Pancreas (tissue), 10 donors: Measurements from ENCODE around the gene CLIC1. TPM values are rescaled to one million over a fixed set of nuclear protein-coding genes. Genes with fewer than 3 reads are reported as not detected.

Experiments used
- ATAC-seq, 4 donors: fragments of 200-7000 bp; cut with Tn5 transposase; one replicate each; pipeline versions ENCODE4 v1.8.0 to v1.9.1; 2020; ENCODE audit warnings: mild to moderate bottlenecking in 4 of 4, moderate library complexity in 4 of 4
- DNase-seq, 6 donors: peaks; one replicate each; pipeline ENCODE4 v3.0.0-alpha.2; 2020
- FAIRE-seq: peaks from 2 replicates; lab custom pipeline; 2012; peaks lifted over from hg19 to GRCh38; lab: Jason Lieb, UNC
- H3K27ac ChIP-seq, 4 donors: fragments of 200-600 bp; sonication (generic); 1 replicate in 3 of 4; 2 replicates in 1 of 4; pipeline versions ENCODE4 v1.5.0 to v1.8.0; 2020
- H3K27me3 ChIP-seq, 4 donors: fragments of 200-600 bp; one replicate each; pipeline ENCODE4 v1.8.0; 2021
- H3K36me3 ChIP-seq, 3 donors: fragments of 200-600 bp; sonication (generic) in 1 of 3; one replicate each; pipeline versions ENCODE4 v1.5.0 to v1.8.0; 2020 to 2021
- H3K4me1 ChIP-seq, 3 donors: fragments of 200-600 bp; one replicate each; pipeline ENCODE4 v1.8.0; 2021
- H3K4me3 ChIP-seq, 4 donors: fragments of 200-600 bp; sonication (generic) in 2 of 4; one replicate each; pipeline versions ENCODE4 v1.5.0 to v1.8.0; 2020 to 2021
- H3K9me3 ChIP-seq, 4 donors: fragments of 200-600 bp; one replicate each; pipeline ENCODE4 v1.8.0; 2021
- WGBS, 2 donors: extraction: QIAGEN DNeasy Blood & Tissue Kit; methylation state at CpG; one replicate each; pipeline ENCODE4 v1.1.7; 2013; 5-methylcytosine and 5-hydroxymethylcytosine counted together
- intact Hi-C, 3 donors: fragments of 100-400 bp; cut with DNase I; formaldehyde crosslinking; loops; one replicate each; pipeline versions ENCODE4 v1.11.1 to v1.14.2; 2022
- polyA plus RNA-seq, 2 donors: library from polyadenylated mRNA; stranded (reverse); fragments of 200-250 nt; gene quantifications; one replicate each; pipeline ENCODE4 v1.2.3, GENCODE V29; 2013
- total RNA-seq, 6 donors: library from RNA; stranded (reverse); fragmentation: NEBNext Ultra II Directional in 4 of 6; extraction: Animal tissue kit (Norgen Biotek cat#: 25700) in 4 of 6; gene quantifications; one replicate each; pipeline versions ENCODE4 v1.2.1 to v1.2.4, GENCODE V29; 2021 to 2023
- TF ChIP-seq, protein P1 (sequence below), 4 donors: fragments of 200-600 bp; sonication (generic) in 3 of 4; IDR thresholded peaks; one replicate each; pipeline versions ENCODE4 v1.5.0 to v1.8.0; 2021; ENCODE audit warnings: antibody characterized with exemption in 4 of 4
- donor health status: healthy with polysubstance abuse.
- donor health status: DM: no; HTN: no; CAD: no; lungs with moderate emphysema.
- donor health status: DM: no; HTN: no; CAD: no.
- donor health status: control.
- donor health status: control.
- donor health status: Bipolar disorder and iron deficiency.
- donor health status: DM: yes; HTN: yes; CAD: no.
- donor health status: DM: no; HTN: no; CAD: no.
- donor health status: DM: no; HTN: no; CAD: no.
- donor health status: DM: yes; HTN: yes; CAD: no.

Gene CLIC1
- total and polyA plus RNA-seq, 8 donors = 61.0 to 154 (median 87.6) TPM

DNA sequence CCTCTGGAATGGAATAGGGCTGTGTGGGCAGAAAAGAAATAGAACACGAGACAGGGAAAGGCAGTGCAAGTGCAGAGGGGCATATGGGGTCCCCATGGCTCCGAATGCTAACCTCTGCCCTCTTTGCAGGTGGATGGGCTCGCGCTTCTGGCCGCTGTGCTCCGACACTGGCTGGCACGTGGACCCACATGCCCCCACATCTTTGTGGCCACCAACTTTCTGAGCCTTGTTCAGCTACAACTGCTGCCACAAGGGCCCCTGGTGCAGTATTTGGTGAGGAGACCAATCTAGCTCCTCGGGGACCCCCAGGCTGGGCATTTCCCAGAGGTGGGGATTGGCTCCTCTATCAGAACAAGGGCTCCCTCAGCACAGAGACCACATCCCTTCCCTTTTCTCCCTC lies 25.0 kb upstream of the CLIC1 start:
- intact Hi-C loops = no loop called here
- Histone ChIP-seq H3K36me3 (no peaks in the 10 kb centered on the region), H3K4me3 (no peak overlapping the region), H3K4me1 (no peaks in the 10 kb centered on the region), H3K27ac (no peak overlapping the region), H3K9me3 (no peaks in the 10 kb centered on the region), H3K27me3 (no peaks in the 10 kb centered on the region)
- no peak for FAIRE-seq
- DNase-seq = no peak
- 92 to 94% methylated on average over 7 to 8 of the region's 8 CpGs for WGBS, 2 donors
- TF ChIP-seq, protein P1, sequence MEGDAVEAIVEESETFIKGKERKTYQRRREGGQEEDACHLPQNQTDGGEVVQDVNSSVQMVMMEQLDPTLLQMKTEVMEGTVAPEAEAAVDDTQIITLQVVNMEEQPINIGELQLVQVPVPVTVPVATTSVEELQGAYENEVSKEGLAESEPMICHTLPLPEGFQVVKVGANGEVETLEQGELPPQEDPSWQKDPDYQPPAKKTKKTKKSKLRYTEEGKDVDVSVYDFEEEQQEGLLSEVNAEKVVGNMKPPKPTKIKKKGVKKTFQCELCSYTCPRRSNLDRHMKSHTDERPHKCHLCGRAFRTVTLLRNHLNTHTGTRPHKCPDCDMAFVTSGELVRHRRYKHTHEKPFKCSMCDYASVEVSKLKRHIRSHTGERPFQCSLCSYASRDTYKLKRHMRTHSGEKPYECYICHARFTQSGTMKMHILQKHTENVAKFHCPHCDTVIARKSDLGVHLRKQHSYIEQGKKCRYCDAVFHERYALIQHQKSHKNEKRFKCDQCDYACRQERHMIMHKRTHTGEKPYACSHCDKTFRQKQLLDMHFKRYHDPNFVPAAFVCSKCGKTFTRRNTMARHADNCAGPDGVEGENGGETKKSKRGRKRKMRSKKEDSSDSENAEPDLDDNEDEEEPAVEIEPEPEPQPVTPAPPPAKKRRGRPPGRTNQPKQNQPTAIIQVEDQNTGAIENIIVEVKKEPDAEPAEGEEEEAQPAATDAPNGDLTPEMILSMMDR (IDR thresholded peaks at IDR 0.05) = no peak
- ATAC-seq = no peak

DNA sequence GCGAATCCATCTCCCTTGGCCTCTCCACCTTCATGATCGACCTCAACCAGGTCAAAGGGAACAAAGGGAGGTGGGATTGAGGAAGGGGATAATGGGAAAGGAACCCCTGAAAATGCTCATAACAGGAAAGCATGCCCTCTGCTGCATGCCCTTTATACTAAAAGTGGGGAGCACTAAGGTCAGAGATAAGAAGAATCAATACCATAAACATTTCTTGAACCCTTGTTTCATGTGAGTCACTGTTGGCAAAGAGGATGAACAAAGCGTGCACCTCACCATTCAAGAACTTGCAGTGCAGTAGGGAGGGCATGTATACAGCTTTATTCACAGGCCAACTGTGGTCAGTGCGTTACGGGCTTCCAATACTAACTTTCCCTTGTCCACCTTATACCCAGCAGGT lies 24.5 kb upstream of the CLIC1 start:
- ATAC-seq (no peak), DNase-seq (no peak), FAIRE-seq (no peak)
- H3K36me3 ChIP-seq = no peaks in the 10 kb centered on the region
- intact Hi-C loops = no loop called here
- H3K27ac ChIP-seq = no peak overlapping the region
- H3K9me3 ChIP-seq = no peaks in the 10 kb centered on the region
- TF ChIP-seq, protein P1 (IDR thresholded peaks at IDR 0.05) = no peak
- H3K4me3 ChIP-seq = no peak overlapping the region
- WGBS, 2 donors = 80 to 86% methylated on average over 5 of the region's 5 CpGs
- H3K27me3 ChIP-seq = no peaks in the 10 kb centered on the region
- H3K4me1 ChIP-seq = no peaks in the 10 kb centered on the region

DNA sequence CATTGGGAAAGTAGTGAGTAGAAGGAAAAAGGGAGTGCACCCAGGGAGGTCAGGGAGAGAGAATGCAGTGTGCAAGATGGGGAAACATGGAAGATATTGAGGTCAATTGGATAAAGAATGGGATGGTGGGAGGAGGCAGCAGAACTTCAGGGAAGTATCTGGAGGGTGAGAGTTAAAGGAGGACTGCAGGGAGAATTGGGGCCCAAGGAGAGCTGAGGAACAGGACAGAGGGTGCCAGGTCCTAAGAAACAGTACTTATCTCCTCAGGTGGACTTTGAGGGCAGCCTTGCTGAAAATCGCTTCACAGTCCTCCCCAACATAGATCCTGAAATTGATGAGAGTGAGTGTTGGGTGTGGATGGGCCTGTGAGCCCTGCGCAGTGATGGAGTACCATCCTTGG lies 22.0 kb upstream of the CLIC1 start:
- no peaks in the 10 kb centered on the region for H3K4me1 ChIP-seq
- H3K36me3 ChIP-seq = no peaks in the 10 kb centered on the region
- no peak for ATAC-seq
- no peak for DNase-seq
- H3K27ac ChIP-seq = no peak overlapping the region
- H3K4me3 ChIP-seq = no peak overlapping the region
- TF ChIP-seq, protein P1 (IDR thresholded peaks at IDR 0.05) = no peak
- FAIRE-seq = no peak
- H3K9me3 ChIP-seq = no peaks in the 10 kb centered on the region
- no peaks in the 10 kb centered on the region for H3K27me3 ChIP-seq
- 79 to 85% methylated on average over 2 of the region's 2 CpGs for WGBS, 2 donors
- intact Hi-C loops = no loop called here

GRCh38 chr6:31752739-31753319 lies 16.5 kb upstream of the CLIC1 start:
- intact Hi-C loops = no loop called here

More at GRCh38 chr6:31752739-31753319, 16.5 kb upstream of the CLIC1 start:
- FAIRE-seq = no peak
- H3K27me3 ChIP-seq = no peaks in the 10 kb centered on the region
- 52 to 65% methylated on average over 8 of the region's 8 CpGs for WGBS, 2 donors
- H3K36me3 ChIP-seq = no peaks in the 10 kb centered on the region
- H3K4me1 ChIP-seq = no peaks in the 10 kb centered on the region
- no peak for DNase-seq
- TF ChIP-seq, protein P1 (IDR thresholded peaks at IDR 0.05) = no peak
- H3K27ac ChIP-seq = no peak overlapping the region
- no peak for ATAC-seq
- no peak overlapping the region for H3K4me3 ChIP-seq
- no peaks in the 10 kb centered on the region for H3K9me3 ChIP-seq
